ENCODE results near the gene HFM1. TPM values are rescaled to one million over a fixed set of nuclear protein-coding genes. Genes with fewer than 3 reads are reported as not detected.

The HFM1 gene
- total and polyA plus RNA-seq, 9 of the 15 experiments (the other 6 are each of a cell fraction or from before 2014, with no cell fraction given): 1.5 to 6.4 (median 3.7) TPM

GRCh38 chr1:91245435-91245834 is 159.2 kb downstream of the HFM1 start (continued):
- no peak for TF ChIP-seq ZNF277 (CRISPR knock-in tag; IDR thresholded peaks at IDR 0.05; ENCODE audit: borderline replicate concordance)

GRCh38 chr1:91244737-91245136 is 159.9 kb downstream of the HFM1 start:
- TF ChIP-seq GMEB1 (CRISPR knock-in tag; IDR thresholded peaks at IDR 0.05) (no peak), ZNF79 (CRISPR knock-in tag; IDR thresholded peaks at IDR 0.05; ENCODE audit: low read depth) (no peak), SMAD3 (CRISPR knock-in tag; conservative IDR thresholded peaks at IDR 0.05) (no peak)
- no peaks in the 10 kb centered on the region for H3K27me3 ChIP-seq (ENCODE audit: control insufficient read depth in 2 of 2, insufficient read depth in 2 of 2, low read length in 2 of 2)
- H3K9ac ChIP-seq (ENCODE audit: insufficient read depth in 1 of 2, low read depth in 2 of 2, low read length in 2 of 2): no peak overlapping the region
- no peaks in the 10 kb centered on the region for H4K20me1 ChIP-seq (replicated peaks; ENCODE audit: control insufficient read depth, insufficient read depth, low read length)
- no peaks in the 10 kb centered on the region for H3K9me1 ChIP-seq (ENCODE audit: control insufficient read depth, insufficient read depth, low read length)
- in situ Hi-C loops (cut with MboI) (no loop called here), intact Hi-C loops (cut with micrococcal nuclease) (no loop called here)
- 2% methylated on average over 2 of the region's 2 CpGs for WGBS (ENCODE audit: insufficient coverage, low coverage, missing lambda C conversion rate)
- CTCF ChIA-PET (ENCODE audit: low intra/inter-chr PET ratio): no interaction called here
- no peaks in the 10 kb centered on the region for H3K9me3 ChIP-seq (replicated peaks; ENCODE audit: control insufficient read depth, insufficient read depth, low read depth, low read length)
- FAIRE-seq: no peak
- ATAC-seq: no peak
- no peak overlapping the region for H3K4me3 ChIP-seq
- no peak overlapping the region for H2AFZ ChIP-seq (ENCODE audit: low read depth, low read length)
- DNase-seq (ENCODE audit: extremely low read depth in 1 of 4, low spot score in 3 of 4): no peak
- BruUV-seq (replicated peaks): no TSS peak
- no peaks in the 10 kb centered on the region for H3K4me1 ChIP-seq (replicated peaks in 1 of 2; ENCODE audit: control insufficient read depth in 2 of 2, insufficient read depth in 2 of 2, low read length in 2 of 2)
- H3K36me3 ChIP-seq (ENCODE audit: control insufficient read depth, insufficient read depth, low read length): no peaks in the 10 kb centered on the region
- no peak overlapping the region for H3K4me2 ChIP-seq (ENCODE audit: insufficient read depth, low read length)
- no peak overlapping the region for H3K27ac ChIP-seq (ENCODE audit: extremely low read depth, low read depth, low read length)
- POLR2A ChIA-PET: interaction anchor here (0.6 to 1.7 kb wide), 3 partner anchors 8 to 1328 kb away, joined by 3 to 5 read pairs (median 4); no protein-coding TSS in a partner anchor
- no peaks in the 10 kb centered on the region for H3K79me2 ChIP-seq (ENCODE audit: control insufficient read depth, insufficient read depth, low read length)

All from K562 (cell line).